Inflammatory macrophage treated with lipopolysaccharide for 1 hour (primary cell): ENCODE data around the gene GPR137.
"Not testable (repeated sequence)": the region's sequence is repeated elsewhere in the genome, so short reads cannot be mapped to it uniquely, and the experiment has no call there.

Experiments
- DNase-seq, 2 donors: peaks; one replicate each; pipeline ENCODE4 v3.0.0-alpha.2; 2020 to 2022

The GPR137 gene

DNA sequence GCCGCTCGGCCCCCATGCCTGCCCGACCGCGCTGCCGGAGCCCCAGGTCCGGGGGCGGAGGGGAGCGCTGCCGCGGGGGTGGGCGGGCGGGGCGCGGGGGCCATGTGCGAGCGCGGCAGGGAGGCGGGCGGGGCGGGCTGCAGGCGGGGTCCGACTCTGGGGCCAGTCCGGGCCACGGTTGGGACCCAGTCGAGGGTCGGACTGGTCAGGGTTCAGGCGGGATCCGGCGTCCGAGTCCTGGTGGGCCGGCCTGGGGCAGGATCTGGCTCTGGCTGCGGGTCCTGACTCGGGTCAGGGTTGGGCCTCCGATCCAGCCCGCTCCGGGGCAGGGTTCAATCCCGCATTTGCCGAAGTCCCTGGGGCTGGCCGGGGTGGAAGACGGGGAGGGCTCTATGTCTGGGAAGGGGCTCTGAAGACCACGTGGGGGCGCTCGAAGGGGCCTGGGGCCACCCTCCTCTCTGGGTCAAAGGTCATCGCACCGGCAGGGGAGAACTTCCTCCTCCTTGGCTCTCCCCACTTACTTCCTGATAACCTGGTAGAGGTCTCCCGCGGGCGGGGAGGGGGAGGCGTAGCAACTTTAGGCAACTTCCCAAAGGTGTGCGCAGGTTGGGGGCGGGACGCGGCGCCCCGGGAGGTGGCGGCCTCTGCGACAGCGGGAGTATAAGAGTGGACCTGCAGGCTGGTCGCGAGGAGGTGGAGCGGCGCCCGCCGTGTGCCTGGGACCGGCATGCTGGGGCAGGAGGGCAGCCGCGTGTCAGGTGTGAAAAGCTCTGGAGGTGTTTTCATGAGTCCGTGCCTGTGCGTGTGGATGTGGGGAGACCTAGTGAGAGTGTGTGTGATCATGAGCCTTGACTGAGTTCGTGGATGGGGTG lies 20.3 kb downstream of the GPR137 start:
- DNase-seq = peak; percentile 42 to 43

DNA sequence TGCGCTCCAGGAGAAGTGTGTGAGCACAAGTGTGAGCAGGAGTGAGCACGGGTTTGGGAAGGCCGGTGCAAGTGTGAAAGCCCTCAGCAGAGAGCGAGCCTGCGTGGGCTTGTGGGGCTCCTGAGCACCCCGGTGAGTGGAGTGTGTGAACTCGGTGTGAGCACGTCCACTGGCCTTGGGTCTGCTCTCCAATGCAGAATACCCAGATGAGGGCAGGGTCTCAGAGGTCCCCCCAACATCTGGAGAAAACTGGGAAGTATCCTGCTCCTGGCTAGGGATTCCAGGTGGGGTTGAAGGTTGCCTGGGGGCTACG lies 20.9 kb downstream of the GPR137 start:
- no peak for DNase-seq

DNA sequence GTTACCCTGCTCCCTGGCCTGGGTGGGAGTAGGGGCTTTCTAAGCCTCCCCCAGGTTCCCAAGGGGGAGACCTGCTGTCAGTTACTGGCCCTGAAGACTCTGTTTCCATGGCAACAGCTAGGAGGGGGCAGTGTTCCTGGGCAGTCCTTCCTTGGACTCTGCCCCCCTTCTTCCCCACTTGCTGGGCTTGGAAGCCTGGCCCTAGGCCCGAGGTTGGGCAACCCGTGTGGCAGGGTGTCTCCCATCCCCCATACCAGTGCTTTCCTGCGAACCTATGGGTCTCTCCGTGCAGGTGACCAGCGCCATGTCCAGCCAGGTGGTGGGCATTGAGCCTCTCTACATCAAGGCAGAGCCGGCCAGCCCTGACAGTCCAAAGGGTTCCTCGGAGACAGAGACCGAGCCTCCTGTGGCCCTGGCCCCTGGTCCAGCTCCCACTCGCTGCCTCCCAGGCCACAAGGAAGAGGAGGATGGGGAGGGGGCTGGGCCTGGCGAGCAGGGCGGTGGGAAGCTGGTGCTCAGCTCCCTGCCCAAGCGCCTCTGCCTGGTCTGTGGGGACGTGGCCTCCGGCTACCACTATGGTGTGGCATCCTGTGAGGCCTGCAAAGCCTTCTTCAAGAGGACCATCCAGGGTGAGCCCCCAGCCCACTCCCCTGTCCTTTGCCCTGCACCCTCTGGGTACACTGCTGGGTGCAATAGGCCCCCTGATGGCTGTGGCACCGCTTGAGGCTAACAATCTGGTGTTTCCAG lies 21.4 kb downstream of the GPR137 start:
- DNase-seq = no peak

DNA sequence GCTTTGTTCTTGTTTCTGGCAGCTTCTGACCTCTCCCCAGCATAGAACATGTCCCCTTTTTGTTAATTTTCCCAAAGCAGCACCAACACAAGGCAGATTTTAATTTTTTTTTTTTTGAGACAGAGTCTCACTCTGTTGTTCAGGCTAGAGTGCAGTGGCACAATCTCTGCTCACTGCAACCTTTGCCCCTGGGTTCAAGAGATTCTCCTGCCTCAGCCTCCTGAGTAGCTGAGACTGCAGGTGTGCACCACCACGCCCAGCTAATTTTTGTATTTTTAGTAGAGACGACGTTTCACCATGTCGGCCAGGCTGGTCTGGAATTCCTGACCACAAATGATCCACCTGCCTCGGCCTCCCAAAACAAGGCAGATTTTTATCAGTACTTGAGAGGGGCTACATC lies 22.1 kb downstream of the GPR137 start:
- not testable (repeated sequence) for DNase-seq

DNA sequence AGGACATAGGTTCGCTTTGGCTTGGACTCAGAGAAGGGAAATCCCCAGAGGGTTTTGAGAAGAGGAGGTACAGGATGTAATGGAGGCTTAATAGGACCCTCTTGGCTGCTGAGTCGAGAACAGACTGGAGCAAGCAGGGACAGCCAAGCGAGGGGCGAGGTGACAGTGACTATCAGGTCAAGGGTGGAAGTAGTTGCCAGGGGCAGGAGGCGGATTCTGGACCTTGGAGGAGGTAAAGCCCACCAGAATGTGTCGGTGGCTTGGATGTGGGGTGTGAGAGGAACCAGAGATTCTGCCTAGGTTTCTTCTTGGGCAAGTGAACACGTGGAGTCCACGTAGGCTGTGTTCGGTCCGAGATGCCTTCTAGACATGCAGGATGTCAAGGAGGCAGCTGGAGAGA lies 27.3 kb downstream of the GPR137 start:
- DNase-seq = no peak

GRCh38 chr11:64313491-64314145 lies 28.0 kb downstream of the GPR137 start:
- DNase-seq = no peak

DNA sequence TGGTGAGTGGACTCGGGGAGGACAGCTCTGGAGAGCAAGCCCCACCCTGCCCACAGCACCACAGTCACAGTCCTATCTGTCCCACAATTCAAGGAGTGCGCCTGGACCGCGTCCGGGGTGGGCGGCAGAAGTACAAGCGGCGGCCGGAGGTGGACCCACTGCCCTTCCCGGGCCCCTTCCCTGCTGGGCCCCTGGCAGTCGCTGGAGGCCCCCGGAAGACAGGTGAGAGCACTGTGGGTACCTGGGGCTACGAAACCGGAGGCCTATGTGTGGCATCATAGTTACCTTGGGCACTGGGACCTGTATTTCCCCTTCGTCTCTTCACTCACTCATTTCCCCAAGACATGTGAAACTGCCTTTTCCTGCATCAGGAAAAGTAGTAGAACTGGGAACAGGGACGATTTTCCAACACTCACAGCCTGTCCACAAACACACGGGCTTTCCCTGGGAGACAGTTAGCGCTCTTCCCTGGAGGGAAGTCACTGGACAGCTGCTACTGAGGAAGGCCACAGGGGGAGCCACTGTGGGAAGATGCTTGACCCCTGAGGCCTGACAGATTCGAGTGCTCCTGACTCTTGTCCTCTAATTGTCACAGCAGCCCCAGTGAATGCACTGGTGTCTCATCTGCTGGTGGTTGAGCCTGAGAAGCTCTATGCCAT lies 28.6 kb downstream of the GPR137 start:
- no peak for DNase-seq

GRCh38 chr11:64314805-64315561 lies 29.3 kb downstream of the GPR137 start:
- DNase-seq = no peak

DNA sequence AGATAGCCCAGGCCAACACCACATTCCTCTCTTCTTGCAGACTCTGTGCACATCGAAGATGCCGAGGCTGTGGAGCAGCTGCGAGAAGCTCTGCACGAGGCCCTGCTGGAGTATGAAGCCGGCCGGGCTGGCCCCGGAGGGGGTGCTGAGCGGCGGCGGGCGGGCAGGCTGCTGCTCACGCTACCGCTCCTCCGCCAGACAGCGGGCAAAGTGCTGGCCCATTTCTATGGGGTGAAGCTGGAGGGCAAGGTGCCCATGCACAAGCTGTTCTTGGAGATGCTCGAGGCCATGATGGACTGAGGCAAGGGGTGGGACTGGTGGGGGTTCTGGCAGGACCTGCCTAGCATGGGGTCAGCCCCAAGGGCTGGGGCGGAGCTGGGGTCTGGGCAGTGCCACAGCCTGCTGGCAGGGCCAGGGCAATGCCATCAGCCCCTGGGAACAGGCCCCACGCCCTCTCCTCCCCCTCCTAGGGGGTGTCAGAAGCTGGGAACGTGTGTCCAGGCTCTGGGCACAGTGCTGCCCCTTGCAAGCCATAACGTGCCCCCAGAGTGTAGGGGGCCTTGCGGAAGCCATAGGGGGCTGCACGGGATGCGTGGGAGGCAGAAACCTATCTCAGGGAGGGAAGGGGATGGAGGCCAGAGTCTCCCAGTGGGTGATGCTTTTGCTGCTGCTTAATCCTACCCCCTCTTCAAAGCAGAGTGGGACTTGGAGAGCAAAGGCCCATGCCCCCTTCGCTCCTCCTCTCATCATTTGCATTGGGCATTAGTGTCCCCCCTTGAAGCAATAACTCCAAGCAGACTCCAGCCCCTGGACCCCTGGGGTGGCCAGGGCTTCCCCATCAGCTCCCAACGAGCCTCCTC lies 30.2 kb downstream of the GPR137 start:
- not testable (repeated sequence) for DNase-seq

GRCh38 chr11:64316672-64317324 lies 31.1 kb downstream of the GPR137 start:
- DNase-seq = no peak

- DNase-seq = peak; percentile 90 to 97
Measured at GRCh38 chr11:64317325-64317960, 31.8 kb downstream of the GPR137 start, which contains the start of gene TRMT112. Gene TRMT112, minus strand, starts transcription at chr11:64317559. Its CDS starts 33 bp downstream, at chr11:64317526.

DNA sequence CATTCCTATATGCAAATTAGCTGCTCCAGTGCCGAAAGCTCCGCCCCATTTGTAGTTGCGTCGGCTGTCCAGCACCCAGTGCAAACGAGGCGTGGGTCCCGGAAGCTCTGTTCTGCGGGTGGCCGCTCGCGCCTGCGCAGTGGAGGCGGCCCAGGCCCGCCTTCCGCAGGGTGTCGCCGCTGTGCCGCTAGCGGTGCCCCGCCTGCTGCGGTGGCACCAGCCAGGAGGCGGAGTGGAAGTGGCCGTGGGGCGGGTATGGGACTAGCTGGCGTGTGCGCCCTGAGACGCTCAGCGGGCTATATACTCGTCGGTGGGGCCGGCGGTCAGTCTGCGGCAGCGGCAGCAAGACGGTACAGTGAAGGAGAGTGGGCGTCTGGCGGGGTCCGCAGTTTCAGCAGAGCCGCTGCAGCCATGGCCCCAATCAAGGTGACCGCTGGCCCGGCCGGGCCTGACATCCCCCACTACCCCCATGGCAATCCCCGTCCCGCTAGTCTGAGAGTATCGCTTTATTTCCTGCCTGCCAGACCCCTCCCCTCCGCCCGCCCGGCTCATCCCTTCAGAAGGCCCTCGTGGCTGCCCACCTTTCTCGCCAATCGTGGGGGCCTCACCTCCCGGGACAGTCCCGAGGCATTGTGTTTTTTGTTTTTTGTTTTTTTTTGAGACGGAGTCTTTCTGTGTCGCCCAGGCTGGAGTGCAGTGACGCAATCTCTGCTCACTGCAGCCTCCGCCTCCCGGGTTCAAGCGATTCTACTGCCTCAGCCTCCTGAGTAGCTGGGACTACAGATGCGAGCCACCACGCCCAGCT lies 32.5 kb downstream of the GPR137 start, which contains the start of gene PRDX5:
Gene PRDX5, plus strand, starts transcription at position 161 of the 805 bp plus-strand sequence. Its CDS starts 95 bp downstream, at position 256.
- DNase-seq = peak; percentile 97

DNA sequence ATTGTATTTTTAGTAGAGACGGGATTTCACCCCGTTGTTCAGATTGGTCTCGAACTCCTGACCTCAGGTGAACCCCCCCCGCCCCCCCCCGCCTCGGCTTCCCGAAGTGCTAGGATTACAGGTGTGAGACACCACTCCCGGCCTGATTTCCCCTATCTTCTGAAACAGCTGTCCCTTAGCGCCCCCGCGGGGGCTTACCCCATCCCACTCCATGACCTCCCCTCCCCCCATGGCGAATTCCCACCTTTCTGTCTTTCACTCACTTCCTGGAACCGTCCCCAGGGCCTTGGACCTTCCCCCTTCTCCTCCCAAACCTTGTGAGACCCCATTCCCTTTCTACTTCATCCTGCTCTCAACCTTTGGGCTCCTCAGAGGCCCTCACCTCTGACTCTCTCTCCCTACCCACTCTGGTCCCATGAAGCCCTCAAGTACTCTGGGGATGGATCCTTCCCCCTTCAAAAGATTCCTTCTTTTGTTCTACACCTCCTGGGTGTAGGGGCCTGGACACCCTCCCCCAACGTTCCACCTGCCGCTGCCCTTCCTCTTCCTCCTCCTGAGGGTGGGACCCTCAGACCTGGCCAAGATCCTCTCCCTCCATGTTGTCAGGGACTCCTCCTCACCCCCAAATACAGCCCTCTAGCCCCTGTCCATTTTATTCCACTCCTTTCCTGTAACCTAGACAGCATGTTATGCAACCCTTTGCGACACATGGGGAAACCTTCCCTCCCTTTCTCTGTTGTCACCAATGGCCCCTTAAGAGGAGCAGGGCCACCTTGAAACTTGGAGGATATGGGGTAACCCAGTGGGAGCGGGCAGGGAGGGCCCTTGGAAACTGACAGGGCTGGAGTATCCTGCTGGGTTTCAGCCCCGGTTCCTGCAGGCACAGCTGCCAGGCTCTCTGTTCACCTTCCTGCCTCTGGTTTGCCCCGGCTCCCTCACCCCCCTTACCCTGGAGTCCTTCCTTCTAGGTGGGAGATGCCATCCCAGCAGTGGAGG lies 33.4 kb downstream of the GPR137 start:
- peak in 1 of 2 donors; percentile 41 for DNase-seq

- no peak for DNase-seq
Measured at GRCh38 chr11:64320556-64320955, 34.9 kb downstream of the GPR137 start.

DNA sequence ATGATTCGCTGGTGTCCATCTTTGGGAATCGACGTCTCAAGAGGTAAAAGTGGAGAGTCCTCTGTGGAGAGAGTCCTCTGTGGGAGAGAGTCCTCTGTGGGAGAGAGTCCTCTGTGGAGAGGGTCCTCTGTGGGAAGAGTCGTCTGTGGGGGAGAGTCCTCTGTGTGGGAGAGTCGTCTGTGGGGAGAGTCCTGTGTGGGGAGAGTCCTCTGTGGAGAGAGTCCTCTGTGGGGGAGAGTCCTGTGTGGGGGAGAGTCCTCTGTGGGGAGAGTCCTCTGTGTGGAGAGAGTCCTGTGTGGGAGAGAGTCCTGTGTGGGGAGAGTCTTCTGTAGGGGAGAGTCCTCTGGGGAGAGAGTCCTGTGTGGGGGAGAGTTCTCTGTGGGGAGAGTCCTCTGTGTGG lies 35.4 kb downstream of the GPR137 start:
- no peak for DNase-seq

DNA sequence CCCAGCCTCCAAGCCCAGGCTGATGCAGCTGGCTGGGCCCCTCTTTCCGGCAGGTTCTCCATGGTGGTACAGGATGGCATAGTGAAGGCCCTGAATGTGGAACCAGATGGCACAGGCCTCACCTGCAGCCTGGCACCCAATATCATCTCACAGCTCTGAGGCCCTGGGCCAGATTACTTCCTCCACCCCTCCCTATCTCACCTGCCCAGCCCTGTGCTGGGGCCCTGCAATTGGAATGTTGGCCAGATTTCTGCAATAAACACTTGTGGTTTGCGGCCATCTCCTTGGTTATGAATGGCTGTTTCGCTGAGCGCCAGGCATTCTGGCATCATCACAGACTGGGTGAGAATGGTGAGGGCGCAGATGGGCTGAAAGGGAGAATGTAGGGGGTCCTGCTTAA lies 35.9 kb downstream of the GPR137 start:
- no peak for DNase-seq

GRCh38 chr11:64322925-64323260 lies 37.2 kb downstream of the GPR137 start:
- DNase-seq = no peak

- DNase-seq = no peak
Measured at GRCh38 chr11:64323373-64323772, 37.7 kb downstream of the GPR137 start.
